Thyroid gland (tissue), 4 donors: ENCODE results near the gene PASK.

ENCODE experiments used
- CTCF ChIP-seq, 6 experiments: fragments of 200-600 bp in 3 of 6; fragments of 450-650 bp in 3 of 6; sonication (generic) in 3 of 6; IDR thresholded peaks; one replicate each; pipeline ENCODE4 v1.5.1; 2016 to 2019; ENCODE audit warnings: antibody characterized with exemption in 6 of 6, mild to moderate bottlenecking in 2 of 6, inconsistent platforms in 1 of 6, moderate library complexity in 1 of 6
- POLR2A ChIP-seq, 2 donors: fragments of 450-650 bp; IDR thresholded peaks; one replicate each; pipeline ENCODE4 v1.6.1; 2017; ENCODE audit warnings: antibody characterized with exemption in 2 of 2, mild to moderate bottlenecking in 2 of 2, moderate library complexity in 1 of 2

- TF ChIP-seq POLR2A (IDR thresholded peaks at IDR 0.05) (peak in 1 of 2 donors; percentile 90), CTCF (IDR thresholded peaks at IDR 0.05) (no peak)
Measured at GRCh38 chr2:241064008-241064801, 85.1 kb downstream of the PASK start.
